GM23248 (cell line): ENCODE measurements around the gene EMILIN1. TPM values are rescaled to one million over a fixed set of nuclear protein-coding genes. Genes with fewer than 3 reads are reported as not detected.

Experiments
- DNase-seq: peaks from one replicate; pipeline ENCODE4 v3.0.0-alpha.2; 2015
- H2AFZ ChIP-seq: fragments of 200-600 bp; sonication (generic); 2 replicates; pipeline ENCODE4 v1.6.1; 2016; ENCODE audit warnings: antibody characterized with exemption
- H3F3A ChIP-seq: fragments of 200-600 bp; sonication (generic); 2 replicates; pipeline ENCODE4 v1.6.1; 2016; ENCODE audit warnings: mild to moderate bottlenecking, antibody characterized with exemption, mixed run types; ENCODE audit not compliant: insufficient read depth
- H3K27ac ChIP-seq: fragments of 200-600 bp; sonication (generic); 2 replicates; pipeline ENCODE4 v1.5.1; 2016; ENCODE audit warnings: mild to moderate bottlenecking
- H3K27me3 ChIP-seq: fragments of 200-600 bp; sonication (generic); replicated peaks from 2 replicates; pipeline ENCODE4 v1.6.1; 2016; ENCODE audit warnings: mild to moderate bottlenecking; ENCODE audit not compliant: insufficient read depth
- H3K36me3 ChIP-seq: fragments of 200-600 bp; sonication (generic); 2 replicates; pipeline ENCODE4 v1.6.1; 2016; ENCODE audit warnings: low read depth, mild to moderate bottlenecking
- H3K4me1 ChIP-seq: fragments of 200-600 bp; sonication (generic); 2 replicates; pipeline ENCODE4 v1.6.1; 2016; ENCODE audit warnings: mild to moderate bottlenecking; ENCODE audit not compliant: insufficient read depth
- H3K4me2 ChIP-seq: fragments of 200-600 bp; sonication (generic); one replicate; pipeline ENCODE4 v1.6.1; 2016; ENCODE audit warnings: mild to moderate bottlenecking; ENCODE audit not compliant: unreplicated experiment
- H3K4me3 ChIP-seq: fragments of 200-600 bp; sonication (generic); 2 replicates; pipeline ENCODE4 v1.5.1; 2016; ENCODE audit warnings: mild to moderate bottlenecking
- H3K79me2 ChIP-seq: fragments of 200-600 bp; sonication (generic); 2 replicates; pipeline ENCODE4 v1.6.1; 2016; ENCODE audit warnings: mild to moderate bottlenecking; ENCODE audit not compliant: insufficient read depth
- H3K9ac ChIP-seq: fragments of 200-600 bp; sonication (generic); 2 replicates; pipeline ENCODE4 v1.6.1; 2016; ENCODE audit warnings: mild to moderate bottlenecking
- H3K9me2 ChIP-seq: fragments of 200-600 bp; sonication (generic); 2 replicates; pipeline ENCODE4 v1.6.1; 2016; ENCODE audit warnings: mixed run types, mild to moderate bottlenecking, moderate library complexity; ENCODE audit not compliant: insufficient read depth
- H3K9me3 ChIP-seq: fragments of 200-600 bp; sonication (generic); one replicate; pipeline ENCODE4 v1.6.1; 2017; ENCODE audit warnings: low read depth
- H4K20me1 ChIP-seq: fragments of 200-600 bp; sonication (generic); 2 replicates; pipeline ENCODE4 v1.6.0; 2016; ENCODE audit not compliant: insufficient read depth
- EZH2 ChIP-seq: fragments of 200-600 bp; sonication (generic); IDR thresholded peaks from 2 replicates; pipeline ENCODE4 v1.6.1; 2018; ENCODE audit warnings: antibody characterized with exemption, mild to moderate bottlenecking; ENCODE audit not compliant: insufficient read depth, poor library complexity, severe bottlenecking
- EZH2phosphoT487 ChIP-seq: fragments of 200-600 bp; sonication (generic); IDR thresholded peaks from 2 replicates; pipeline ENCODE4 v1.6.1; 2018; ENCODE audit warnings: antibody characterized with exemption, moderate library complexity, mild to moderate bottlenecking, low read depth; ENCODE audit not compliant: insufficient read depth
- WGBS, 2 experiments: methylation state at CpG; one replicate each; pipeline ENCODE4 v1.1.6; 2015 to 2017; ENCODE audit warnings: low lambda C conversion rate in 2 of 2, low coverage in 1 of 2; ENCODE audit errors: missing lambda C conversion rate in 2 of 2; 5-methylcytosine and 5-hydroxymethylcytosine counted together
- in situ Hi-C: fragments of 300-500 bp; cut with MboI; formaldehyde crosslinking; loops from 2 replicates; pipeline ENCODE4 v1.15.0; 2020
- polyA plus RNA-seq: library from polyadenylated mRNA; unstranded; fragments of >200 nt; fragmentation: Nextera tagmentation; extraction: Ambion mirVana; gene quantifications from 2 replicates; pipeline ENCODE4 v1.2.1, GENCODE V29; 2016
- total RNA-seq: library from RNA; depleted of rRNA; stranded (reverse); fragments of >200 nt; shearing (Covaris generic); gene quantifications from 2 replicates; pipeline ENCODE4 v1.2.3, GENCODE V29; 2014

The EMILIN1 gene
- total and polyA plus RNA-seq, 2 experiments from 2014 or later = 61.5 to 219 TPM

- Histone ChIP-seq H3K27me3 (no peaks in the 10 kb centered on the region), H3K79me2 (no peaks in the 10 kb centered on the region), H3K4me2 (no peak overlapping the region), H2AFZ (no peak overlapping the region), H3K4me3 (no peak overlapping the region), H3K36me3 (no peaks in the 10 kb centered on the region), H4K20me1 (no peaks in the 10 kb centered on the region), H3K27ac (no peak overlapping the region), H3K9me3 (no peaks in the 10 kb centered on the region), H3F3A (no peaks in the 10 kb centered on the region), H3K9me2 (no peaks in the 10 kb centered on the region), H3K9ac (no peak overlapping the region), H3K4me1 (no peaks in the 10 kb centered on the region)
- in situ Hi-C loops = no loop called here
- no peak for DNase-seq
- TF ChIP-seq EZH2phosphoT487 (no peak), EZH2 (no peak)
- 62 to 68% methylated on average over 14 of the region's 14 CpGs for WGBS, 2 experiments
Measured at GRCh38 chr2:27097341-27097740, 18.9 kb downstream of the EMILIN1 start.

- Histone ChIP-seq H3K4me2 (no peak overlapping the region), H3K4me3 (no peak overlapping the region), H3K79me2 (no peaks in the 10 kb centered on the region), H2AFZ (no peak overlapping the region), H3K9ac (no peak overlapping the region), H3K4me1 (no peaks in the 10 kb centered on the region), H3K27ac (no peak overlapping the region), H3F3A (no peaks in the 10 kb centered on the region), H3K9me3 (no peaks in the 10 kb centered on the region), H3K36me3 (no peaks in the 10 kb centered on the region), H3K9me2 (no peaks in the 10 kb centered on the region), H3K27me3 (0 out of 2 replicates have a peak, but pooled peaks cover 4% of the 10 kb centered on the region), H4K20me1 (no peaks in the 10 kb centered on the region)
- in situ Hi-C loops = no loop called here
- DNase-seq = no peak
- WGBS, 2 experiments = 73 to 77% methylated on average over 16 to 19 of the region's 19 CpGs
- TF ChIP-seq EZH2 (no peak), EZH2phosphoT487 (no peak)
Measured at GRCh38 chr2:27099334-27099955, 21.0 kb downstream of the EMILIN1 start.

- no peaks in the 10 kb centered on the region for H3F3A ChIP-seq
- no peak overlapping the region for H3K9ac ChIP-seq
- no peaks in the 10 kb centered on the region for H3K9me3 ChIP-seq
- TF ChIP-seq EZH2 (no peak), EZH2phosphoT487 (no peak)
- WGBS, 2 experiments = 59 to 66% methylated on average over 10 of the region's 10 CpGs
- in situ Hi-C loops = loop anchor here (5.0 to 10.0 kb wide), 2 partner anchors 92 to 185 kb away; partner anchors contain the start of gene TRIM54
- no peak for DNase-seq
- no peaks in the 10 kb centered on the region for H3K4me1 ChIP-seq
- no peak overlapping the region for H3K4me2 ChIP-seq
- no peak overlapping the region for H3K4me3 ChIP-seq
- no peaks in the 10 kb centered on the region for H3K79me2 ChIP-seq
- 0 out of 2 replicates have a peak, but pooled peaks cover 4% of the 10 kb centered on the region for H3K27me3 ChIP-seq
- no peaks in the 10 kb centered on the region for H3K9me2 ChIP-seq
- H4K20me1 ChIP-seq = no peaks in the 10 kb centered on the region
- no peaks in the 10 kb centered on the region for H3K36me3 ChIP-seq
- H2AFZ ChIP-seq = no peak overlapping the region
- no peak overlapping the region for H3K27ac ChIP-seq
Measured at GRCh38 chr2:27100036-27100435, 21.6 kb downstream of the EMILIN1 start.

- in situ Hi-C loops = loop anchor here (5.0 to 10.0 kb wide), 2 partner anchors 90 to 182 kb away; partner anchors contain the start of gene TRIM54
- H3K27me3 ChIP-seq = 0 out of 2 replicates have a peak, but pooled peaks cover 4% of the 10 kb centered on the region
- no peak overlapping the region for H3K9ac ChIP-seq
- H3K79me2 ChIP-seq = no peaks in the 10 kb centered on the region
- no peak overlapping the region for H3K4me3 ChIP-seq
- no peak for DNase-seq
- no peak overlapping the region for H2AFZ ChIP-seq
- H3K9me3 ChIP-seq = no peaks in the 10 kb centered on the region
- no peaks in the 10 kb centered on the region for H3K36me3 ChIP-seq
- H3K4me2 ChIP-seq = no peak overlapping the region
- H3K4me1 ChIP-seq = no peaks in the 10 kb centered on the region
- H3F3A ChIP-seq = no peaks in the 10 kb centered on the region
- H3K27ac ChIP-seq = no peak overlapping the region
- TF ChIP-seq EZH2phosphoT487 (no peak), EZH2 (no peak)
- WGBS, 2 experiments = 73 to 80% methylated on average over 5 of the region's 5 CpGs
- no peaks in the 10 kb centered on the region for H3K9me2 ChIP-seq
- H4K20me1 ChIP-seq = no peaks in the 10 kb centered on the region
Measured at GRCh38 chr2:27102329-27102728, 23.9 kb downstream of the EMILIN1 start.
